ENCODE data around the gene MTHFD1. TPM values are rescaled to one million over a fixed set of nuclear protein-coding genes. Genes with fewer than 3 reads are reported as not detected.
A peak's percentile ranks its signal among the peaks of the same experiment; 100 is the strongest.

Gene MTHFD1
- total and polyA plus RNA-seq, 9 of the 15 experiments (the other 6 are each of a cell fraction or from before 2014, with no cell fraction given), result 66.7 to 158 (median 90.9) TPM

DNA sequence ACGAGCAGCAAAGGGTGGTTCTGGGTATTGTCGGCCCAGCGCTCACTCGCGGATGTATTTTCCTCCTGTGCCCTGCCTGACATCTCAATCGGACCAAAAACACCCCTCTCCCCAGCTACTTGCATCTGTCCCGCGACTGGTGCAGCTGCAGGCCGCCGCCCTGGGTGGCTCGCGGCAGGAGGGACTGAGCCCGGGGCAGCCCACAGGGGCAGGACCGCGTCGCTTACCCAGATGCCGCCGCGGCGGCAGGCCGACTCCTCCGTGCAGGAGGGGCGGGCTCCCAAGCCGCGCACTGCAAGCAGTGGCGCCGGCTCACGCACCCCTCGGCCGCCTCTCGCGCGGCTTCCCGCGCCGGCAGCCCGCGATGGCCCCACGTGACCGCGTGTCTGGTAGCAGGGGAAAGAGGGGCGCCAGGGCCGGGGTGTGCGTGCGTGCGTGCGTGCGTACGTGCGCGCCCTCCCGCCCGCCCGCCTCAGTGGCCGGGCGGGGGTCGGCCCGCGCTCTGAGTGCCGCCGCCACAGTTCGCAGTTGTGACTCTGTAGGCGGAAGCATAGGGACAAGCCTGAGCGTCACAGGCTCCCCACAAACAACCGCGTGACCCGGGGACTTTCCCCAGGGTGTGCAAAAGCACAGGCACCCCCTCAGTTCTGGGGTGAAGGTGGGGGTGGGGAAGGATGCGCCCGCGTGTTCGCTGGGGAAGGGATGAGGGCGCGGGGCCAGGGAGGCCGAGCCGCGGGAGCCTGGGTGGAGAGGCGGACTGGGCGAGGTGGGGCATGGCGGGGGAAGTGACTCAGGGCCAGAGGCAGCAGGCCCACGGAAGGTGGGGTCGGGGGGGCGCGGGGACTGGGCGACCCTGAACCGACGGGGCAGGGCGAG lies 115.5 kb downstream of the MTHFD1 start, which contains the start of gene ZBTB25 (continued):
- TF ChIP-seq, protein P1, sequence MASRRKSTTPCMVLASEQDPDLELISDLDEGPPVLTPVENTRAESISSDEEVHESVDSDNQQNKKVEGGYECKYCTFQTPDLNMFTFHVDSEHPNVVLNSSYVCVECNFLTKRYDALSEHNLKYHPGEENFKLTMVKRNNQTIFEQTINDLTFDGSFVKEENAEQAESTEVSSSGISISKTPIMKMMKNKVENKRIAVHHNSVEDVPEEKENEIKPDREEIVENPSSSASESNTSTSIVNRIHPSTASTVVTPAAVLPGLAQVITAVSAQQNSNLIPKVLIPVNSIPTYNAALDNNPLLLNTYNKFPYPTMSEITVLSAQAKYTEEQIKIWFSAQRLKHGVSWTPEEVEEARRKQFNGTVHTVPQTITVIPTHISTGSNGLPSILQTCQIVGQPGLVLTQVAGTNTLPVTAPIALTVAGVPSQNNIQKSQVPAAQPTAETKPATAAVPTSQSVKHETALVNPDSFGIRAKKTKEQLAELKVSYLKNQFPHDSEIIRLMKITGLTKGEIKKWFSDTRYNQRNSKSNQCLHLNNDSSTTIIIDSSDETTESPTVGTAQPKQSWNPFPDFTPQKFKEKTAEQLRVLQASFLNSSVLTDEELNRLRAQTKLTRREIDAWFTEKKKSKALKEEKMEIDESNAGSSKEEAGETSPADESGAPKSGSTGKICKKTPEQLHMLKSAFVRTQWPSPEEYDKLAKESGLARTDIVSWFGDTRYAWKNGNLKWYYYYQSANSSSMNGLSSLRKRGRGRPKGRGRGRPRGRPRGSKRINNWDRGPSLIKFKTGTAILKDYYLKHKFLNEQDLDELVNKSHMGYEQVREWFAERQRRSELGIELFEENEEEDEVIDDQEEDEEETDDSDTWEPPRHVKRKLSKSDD (conservative IDR thresholded peaks at IDR 0.05; ENCODE audit: low read length), result no peak
- TF ChIP-seq JUNB (CRISPR knock-in tag; conservative IDR thresholded peaks at IDR 0.05) (no peak), CC2D1A (IDR thresholded peaks at IDR 0.05) (no peak), BRD9 (IDR thresholded peaks at IDR 0.05; ENCODE audit: low read depth, partially characterized antibody) (no peak), RBBP5 (IDR thresholded peaks at IDR 0.05; ENCODE audit: borderline replicate concordance, insufficient read depth, low read length, poor library complexity, severe bottlenecking) (peak; percentile 80), GTF2E2 (tag; IDR thresholded peaks at IDR 0.05) (peak; percentile 45; the same call in 1 of the 2 replicates), MCM3 (IDR thresholded peaks at IDR 0.05) (no peak), KDM2B (CRISPR knock-in tag; IDR thresholded peaks at IDR 0.05) (no peak), PRMT5 (CRISPR knock-in tag; IDR thresholded peaks at IDR 0.05) (no peak), THRA (IDR thresholded peaks at IDR 0.05) (no peak), ILF3 (IDR thresholded peaks at IDR 0.05; ENCODE audit: borderline replicate concordance) (no peak), GMEB1 (CRISPR knock-in tag; IDR thresholded peaks at IDR 0.05) (peak; percentile 88), ZNF3 (CRISPR knock-in tag; IDR thresholded peaks at IDR 0.05) (no peak), CAMTA2 (CRISPR knock-in tag; conservative IDR thresholded peaks at IDR 0.05) (no peak), RFX1 (IDR thresholded peaks at IDR 0.05) (no peak)
- TF ChIP-seq, protein P2, sequence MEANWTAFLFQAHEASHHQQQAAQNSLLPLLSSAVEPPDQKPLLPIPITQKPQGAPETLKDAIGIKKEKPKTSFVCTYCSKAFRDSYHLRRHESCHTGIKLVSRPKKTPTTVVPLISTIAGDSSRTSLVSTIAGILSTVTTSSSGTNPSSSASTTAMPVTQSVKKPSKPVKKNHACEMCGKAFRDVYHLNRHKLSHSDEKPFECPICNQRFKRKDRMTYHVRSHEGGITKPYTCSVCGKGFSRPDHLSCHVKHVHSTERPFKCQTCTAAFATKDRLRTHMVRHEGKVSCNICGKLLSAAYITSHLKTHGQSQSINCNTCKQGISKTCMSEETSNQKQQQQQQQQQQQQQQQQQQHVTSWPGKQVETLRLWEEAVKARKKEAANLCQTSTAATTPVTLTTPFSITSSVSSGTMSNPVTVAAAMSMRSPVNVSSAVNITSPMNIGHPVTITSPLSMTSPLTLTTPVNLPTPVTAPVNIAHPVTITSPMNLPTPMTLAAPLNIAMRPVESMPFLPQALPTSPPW (CRISPR knock-in tag; IDR thresholded peaks at IDR 0.05), result peak; percentile 78
- TF ChIP-seq, protein P3, sequence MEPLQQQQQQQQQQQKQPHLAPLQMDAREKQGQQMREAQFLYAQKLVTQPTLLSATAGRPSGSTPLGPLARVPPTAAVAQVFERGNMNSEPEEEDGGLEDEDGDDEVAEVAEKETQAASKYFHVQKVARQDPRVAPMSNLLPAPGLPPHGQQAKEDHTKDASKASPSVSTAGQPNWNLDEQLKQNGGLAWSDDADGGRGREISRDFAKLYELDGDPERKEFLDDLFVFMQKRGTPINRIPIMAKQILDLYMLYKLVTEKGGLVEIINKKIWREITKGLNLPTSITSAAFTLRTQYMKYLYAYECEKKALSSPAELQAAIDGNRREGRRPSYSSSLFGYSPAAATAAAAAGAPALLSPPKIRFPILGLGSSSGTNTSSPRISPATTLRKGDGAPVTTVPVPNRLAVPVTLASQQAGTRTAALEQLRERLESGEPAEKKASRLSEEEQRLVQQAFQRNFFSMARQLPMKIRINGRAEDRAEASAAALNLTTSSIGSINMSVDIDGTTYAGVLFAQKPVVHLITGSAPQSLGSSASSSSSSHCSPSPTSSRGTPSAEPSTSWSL (CRISPR knock-in tag; IDR thresholded peaks at IDR 0.05; ENCODE audit: borderline replicate concordance), result no peak
